ENCODE results near the gene ZNF239.
A peak's percentile ranks its signal among the peaks of the same experiment; 100 is the strongest.

ZNF239 gene

DNA sequence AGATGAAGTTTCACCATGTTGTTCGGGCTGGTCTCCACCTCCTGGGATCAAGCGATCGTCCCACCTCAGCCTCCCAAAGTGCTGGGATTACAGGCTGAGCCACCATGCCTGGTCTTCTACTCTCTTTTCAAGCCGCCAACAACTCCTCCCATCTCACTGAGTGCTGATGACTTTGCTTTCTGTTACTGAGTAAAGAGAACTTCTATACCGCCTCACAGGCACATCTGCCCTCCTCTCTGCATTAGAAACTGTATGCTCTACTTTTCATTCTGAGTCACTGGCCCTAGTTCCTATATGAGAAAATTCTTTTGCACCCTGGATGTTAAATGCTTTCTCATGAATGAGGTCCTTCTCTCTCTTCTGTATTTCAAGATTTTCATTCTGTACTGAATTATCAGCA is 2.2 kb upstream of the ZNF239 start:
- Histone ChIP-seq H3K36me3 (ENCODE audit: control insufficient read depth in 1 of 2, insufficient read depth in 2 of 2, low read length in 2 of 2) (no peaks in the 10 kb centered on the region), H4K8ac (ENCODE audit: low read depth, low read length) (no peak overlapping the region), H3K14ac (ENCODE audit: low read length) (no peak overlapping the region), H2BK5ac (ENCODE audit: low read depth, low read length, poor library complexity) (no peak overlapping the region), H3K4me1 (ENCODE audit: control insufficient read depth in 1 of 2, insufficient read depth in 2 of 2, low read length in 2 of 2) (peaks cover 0 to 10% of the 10 kb centered on the region in 2 experiments), H2AK5ac (ENCODE audit: low read length) (no peak overlapping the region), H3K27ac (ENCODE audit: low read depth, low read length) (no peak overlapping the region), H3K4ac (ENCODE audit: low read depth, low read length) (no peak overlapping the region), H3K4me2 (ENCODE audit: low read length) (no peak overlapping the region), H3K79me1 (ENCODE audit: low read length) (peaks cover 6% of the 10 kb centered on the region), H2BK12ac (ENCODE audit: low read length) (no peak overlapping the region), H3K4me3 (ENCODE audit: low read depth, low read length) (no peak overlapping the region), H3K79me2 (ENCODE audit: control insufficient read depth, insufficient read depth, low read length, poor library complexity) (no peaks in the 10 kb centered on the region), H2BK120ac (ENCODE audit: insufficient read depth, low read length, poor library complexity) (no peak overlapping the region), H3K9ac (ENCODE audit: low read length) (no peak overlapping the region), H4K91ac (ENCODE audit: low read depth, low read length) (no peak overlapping the region), H3K18ac (ENCODE audit: low read length) (no peak overlapping the region), H3K27me3 (ENCODE audit: insufficient read depth, low read length) (no peaks in the 10 kb centered on the region), H3K23ac (ENCODE audit: low read length) (no peak overlapping the region), H4K12ac (ENCODE audit: low read depth, low read length) (no peak overlapping the region), H3K9me3 (ENCODE audit: insufficient read depth, low read depth, low read length) (no peaks in the 10 kb centered on the region), H2AFZ (ENCODE audit: insufficient read depth, low read length, poor library complexity) (no peak overlapping the region)
- no peak for DNase-seq
- no CpG with 5 or more reads among the region's 5 CpGs for WGBS (ENCODE audit: extremely low coverage, insufficient coverage, insufficient read length)

DNA sequence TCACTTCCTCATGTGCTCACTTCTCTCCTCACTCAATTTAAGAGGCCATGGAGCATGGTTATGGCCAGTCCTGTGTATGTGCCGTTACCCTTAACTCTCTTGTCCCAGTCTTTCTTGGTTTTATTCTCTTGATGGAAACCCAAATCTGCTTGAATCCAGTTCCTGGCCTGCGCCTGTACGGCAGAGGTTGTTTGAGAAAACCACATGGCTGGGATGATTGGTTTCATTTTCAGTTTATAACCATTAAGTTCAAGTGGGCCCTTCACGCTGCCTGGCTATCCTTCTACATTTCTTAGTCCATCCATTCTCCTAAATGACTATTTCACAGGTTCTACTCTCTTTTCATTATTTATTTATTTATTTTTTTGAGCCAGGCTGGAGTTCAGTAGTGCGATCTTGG is 1.6 kb upstream of the ZNF239 start:
- Histone ChIP-seq H4K8ac (ENCODE audit: low read depth, low read length) (no peak overlapping the region), H3K79me2 (ENCODE audit: control insufficient read depth, insufficient read depth, low read length, poor library complexity) (no peaks in the 10 kb centered on the region), H4K12ac (ENCODE audit: low read depth, low read length) (no peak overlapping the region), H2BK120ac (ENCODE audit: insufficient read depth, low read length, poor library complexity) (no peak overlapping the region), H3K4me2 (ENCODE audit: low read length) (no peak overlapping the region), H3K4me3 (ENCODE audit: low read depth, low read length) (no peak overlapping the region), H3K36me3 (ENCODE audit: control insufficient read depth in 1 of 2, insufficient read depth in 2 of 2, low read length in 2 of 2) (no peaks in the 10 kb centered on the region), H4K91ac (ENCODE audit: low read depth, low read length) (no peak overlapping the region), H3K23ac (ENCODE audit: low read length) (no peak overlapping the region), H3K14ac (ENCODE audit: low read length) (no peak overlapping the region), H3K9ac (ENCODE audit: low read length) (no peak overlapping the region), H2AFZ (ENCODE audit: insufficient read depth, low read length, poor library complexity) (no peak overlapping the region), H2BK12ac (ENCODE audit: low read length) (no peak overlapping the region), H3K18ac (ENCODE audit: low read length) (no peak overlapping the region), H2BK5ac (ENCODE audit: low read depth, low read length, poor library complexity) (no peak overlapping the region), H2AK5ac (ENCODE audit: low read length) (no peak overlapping the region), H3K9me3 (ENCODE audit: insufficient read depth, low read depth, low read length) (no peaks in the 10 kb centered on the region), H3K27ac (ENCODE audit: low read depth, low read length) (no peak overlapping the region), H3K4me1 (ENCODE audit: control insufficient read depth in 1 of 2, insufficient read depth in 2 of 2, low read length in 2 of 2) (peaks cover 0 to 10% of the 10 kb centered on the region in 2 experiments), H3K4ac (ENCODE audit: low read depth, low read length) (no peak overlapping the region), H3K79me1 (ENCODE audit: low read length) (peaks cover 6% of the 10 kb centered on the region), H3K27me3 (ENCODE audit: insufficient read depth, low read length) (no peaks in the 10 kb centered on the region)
- DNase-seq, result no peak
- WGBS (ENCODE audit: extremely low coverage, insufficient coverage, insufficient read length), result no CpG with 5 or more reads among the region's 5 CpGs

DNA sequence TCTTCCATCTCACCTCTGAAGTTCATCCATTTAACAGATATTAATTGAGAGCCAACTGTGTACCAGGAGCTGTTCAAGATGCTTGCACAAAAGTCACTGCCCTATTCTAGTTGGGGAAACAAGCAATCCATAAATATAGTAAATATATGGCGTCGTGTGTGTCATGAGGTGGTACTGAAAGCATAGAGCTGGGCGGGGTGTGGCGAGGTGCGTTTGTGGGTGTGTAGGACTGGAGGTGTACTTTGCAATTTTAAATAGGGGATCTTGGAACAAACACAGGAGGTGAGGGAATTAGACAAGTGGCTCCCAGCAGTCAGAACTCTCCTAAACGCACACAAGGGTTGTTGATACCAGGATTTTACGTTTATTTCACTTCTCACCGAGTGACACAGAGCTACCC is 490 bp upstream of the ZNF239 start:
- H4K12ac ChIP-seq (ENCODE audit: low read depth, low read length), result no peak overlapping the region
- DNase-seq, result no peak
- no peak overlapping the region for H2BK5ac ChIP-seq (ENCODE audit: low read depth, low read length, poor library complexity)
- no peak overlapping the region for H3K4me2 ChIP-seq (ENCODE audit: low read length)
- H2AFZ ChIP-seq (ENCODE audit: insufficient read depth, low read length, poor library complexity), result no peak overlapping the region
- no peak overlapping the region for H3K14ac ChIP-seq (ENCODE audit: low read length)
- H2BK120ac ChIP-seq (ENCODE audit: insufficient read depth, low read length, poor library complexity), result no peak overlapping the region
- no peak overlapping the region for H3K18ac ChIP-seq (ENCODE audit: low read length)
- no peaks in the 10 kb centered on the region for H3K27me3 ChIP-seq (ENCODE audit: insufficient read depth, low read length)
- no peak overlapping the region for H3K9ac ChIP-seq (ENCODE audit: low read length)
- peaks cover 6% of the 10 kb centered on the region for H3K79me1 ChIP-seq (ENCODE audit: low read length)
- no peak overlapping the region for H2BK12ac ChIP-seq (ENCODE audit: low read length)
- H4K91ac ChIP-seq (ENCODE audit: low read depth, low read length), result no peak overlapping the region
- H3K4me3 ChIP-seq (ENCODE audit: low read depth, low read length), result no peak overlapping the region
- H3K79me2 ChIP-seq (ENCODE audit: control insufficient read depth, insufficient read depth, low read length, poor library complexity), result no peaks in the 10 kb centered on the region
- H3K27ac ChIP-seq (ENCODE audit: low read depth, low read length), result no peak overlapping the region
- no peak overlapping the region for H3K23ac ChIP-seq (ENCODE audit: low read length)
- H3K36me3 ChIP-seq (ENCODE audit: control insufficient read depth in 1 of 2, insufficient read depth in 2 of 2, low read length in 2 of 2), result no peaks in the 10 kb centered on the region
- H2AK5ac ChIP-seq (ENCODE audit: low read length), result no peak overlapping the region
- no peak overlapping the region for H3K4ac ChIP-seq (ENCODE audit: low read depth, low read length)
- no CpG with 5 or more reads among the region's 8 CpGs for WGBS (ENCODE audit: extremely low coverage, insufficient coverage, insufficient read length)
- H3K9me3 ChIP-seq (ENCODE audit: insufficient read depth, low read depth, low read length), result no peaks in the 10 kb centered on the region
- peak overlapping the region; percentile 43 for H4K8ac ChIP-seq (ENCODE audit: low read depth, low read length)
- peaks cover 0 to 10% of the 10 kb centered on the region in 2 experiments for H3K4me1 ChIP-seq (ENCODE audit: control insufficient read depth in 1 of 2, insufficient read depth in 2 of 2, low read length in 2 of 2)

- Histone ChIP-seq H4K12ac (ENCODE audit: low read depth, low read length) (peak overlapping the region; percentile 87), H3K9me3 (ENCODE audit: insufficient read depth, low read depth, low read length) (peaks cover 2% of the 10 kb centered on the region), H2BK5ac (ENCODE audit: low read depth, low read length, poor library complexity) (no peak overlapping the region), H3K27me3 (ENCODE audit: insufficient read depth, low read length) (no peaks in the 10 kb centered on the region), H3K9ac (ENCODE audit: low read length) (no peak overlapping the region), H3K27ac (ENCODE audit: low read depth, low read length) (no peak overlapping the region), H2BK120ac (ENCODE audit: insufficient read depth, low read length, poor library complexity) (no peak overlapping the region), H4K91ac (ENCODE audit: low read depth, low read length) (no peak overlapping the region), H2AFZ (ENCODE audit: insufficient read depth, low read length, poor library complexity) (peak overlapping the region; percentile 97), H2BK12ac (ENCODE audit: low read length) (no peak overlapping the region), H3K36me3 (ENCODE audit: control insufficient read depth in 1 of 2, insufficient read depth in 2 of 2, low read length in 2 of 2) (no peaks in the 10 kb centered on the region), H3K4me2 (ENCODE audit: low read length) (peak overlapping the region; percentile 69), H3K4ac (ENCODE audit: low read depth, low read length) (no peak overlapping the region), H3K4me3 (ENCODE audit: low read depth, low read length) (peak overlapping the region; percentile 71), H3K79me1 (ENCODE audit: low read length) (peaks cover 6% of the 10 kb centered on the region), H3K79me2 (ENCODE audit: control insufficient read depth, insufficient read depth, low read length, poor library complexity) (no peaks in the 10 kb centered on the region), H4K8ac (ENCODE audit: low read depth, low read length) (peak overlapping the region; percentile 77), H3K14ac (ENCODE audit: low read length) (peak overlapping the region; percentile 73), H2AK5ac (ENCODE audit: low read length) (no peak overlapping the region), H3K18ac (ENCODE audit: low read length) (peak overlapping the region; percentile 86), H3K23ac (ENCODE audit: low read length) (no peak overlapping the region), H3K4me1 (ENCODE audit: control insufficient read depth in 1 of 2, insufficient read depth in 2 of 2, low read length in 2 of 2) (peaks cover 0 to 10% of the 10 kb centered on the region in 2 experiments)
- no CpG with 5 or more reads among the region's 14 CpGs for WGBS (ENCODE audit: extremely low coverage, insufficient coverage, insufficient read length)
- DNase-seq, result no peak
These were observed 991 bp downstream of the ZNF239 start for GRCh38 chr10:43573250-43574000.
